ENCODE data around the gene PADI3. TPM values are rescaled to one million over a fixed set of nuclear protein-coding genes. Genes with fewer than 3 reads are reported as not detected.

The PADI3 gene
- total RNA-seq, 2 donors from 2014 or later, result not detected

- Histone ChIP-seq H3K9me3 (no peaks in the 10 kb centered on the region), H3K27ac (no peak overlapping the region), H3K36me3 (no peaks in the 10 kb centered on the region), H3K4me3 (no peak overlapping the region), H3K4me1 (no peaks in the 10 kb centered on the region), H3K27me3 (no peaks in the 10 kb centered on the region)
- no peak for DNase-seq (ENCODE audit: low spot score)
- no peak for TF ChIP-seq CTCF (IDR thresholded peaks at IDR 0.05)
Measured at GRCh38 chr1:17313530-17314309, 64.8 kb downstream of the PADI3 start.

GRCh38 chr1:17314491-17314971 lies 65.6 kb downstream of the PADI3 start:
- Histone ChIP-seq H3K36me3 (no peaks in the 10 kb centered on the region), H3K4me1 (no peaks in the 10 kb centered on the region), H3K27me3 (no peaks in the 10 kb centered on the region), H3K9me3 (no peaks in the 10 kb centered on the region), H3K4me3 (no peak overlapping the region), H3K27ac (no peak overlapping the region)
- no peak for TF ChIP-seq CTCF (IDR thresholded peaks at IDR 0.05)
- DNase-seq (ENCODE audit: low spot score), result no peak

- no peaks in the 10 kb centered on the region for H3K36me3 ChIP-seq
- no peaks in the 10 kb centered on the region for H3K27me3 ChIP-seq
- no peak for DNase-seq (ENCODE audit: low spot score)
- H3K4me1 ChIP-seq, result no peaks in the 10 kb centered on the region
- H3K4me3 ChIP-seq, result no peak overlapping the region
- no peak overlapping the region for H3K27ac ChIP-seq
- TF ChIP-seq CTCF (IDR thresholded peaks at IDR 0.05), result no peak
- peaks cover 0 to 7% of the 10 kb centered on the region in 2 donors for H3K9me3 ChIP-seq
Measured at GRCh38 chr1:17315542-17316130, 66.7 kb downstream of the PADI3 start.

- Histone ChIP-seq H3K4me1 (no peaks in the 10 kb centered on the region), H3K27ac (no peak overlapping the region), H3K9me3 (peaks cover 0 to 7% of the 10 kb centered on the region in 2 donors), H3K4me3 (no peak overlapping the region), H3K36me3 (no peaks in the 10 kb centered on the region), H3K27me3 (no peaks in the 10 kb centered on the region)
- no peak for DNase-seq (ENCODE audit: low spot score)
- no peak for TF ChIP-seq CTCF (IDR thresholded peaks at IDR 0.05)
Measured at GRCh38 chr1:17316704-17317103, 67.8 kb downstream of the PADI3 start.

- H3K9me3 ChIP-seq, result peaks cover 0 to 7% of the 10 kb centered on the region in 2 donors
- no peak for TF ChIP-seq CTCF (IDR thresholded peaks at IDR 0.05)
- H3K36me3 ChIP-seq, result no peaks in the 10 kb centered on the region
- no peaks in the 10 kb centered on the region for H3K27me3 ChIP-seq
- H3K27ac ChIP-seq, result no peak overlapping the region
- no peak for DNase-seq (ENCODE audit: low spot score)
- H3K4me1 ChIP-seq, result no peaks in the 10 kb centered on the region
- no peak overlapping the region for H3K4me3 ChIP-seq
Measured at GRCh38 chr1:17318262-17318661, 69.4 kb downstream of the PADI3 start.

Data from right atrium auricular region (tissue), 2 donors.